Ovary (tissue), 3 donors: ENCODE results near the gene PPM1H.

Experiments used
- EP300 ChIP-seq: sonication (generic); formaldehyde crosslinking; IDR thresholded peaks from one replicate; pipeline ENCODE4 v1.6.1; 2017; ENCODE audit warnings: antibody characterized with exemption
- POLR2A ChIP-seq: fragments of 450-650 bp; IDR thresholded peaks from one replicate; pipeline ENCODE4 v1.6.1; 2017; ENCODE audit warnings: antibody characterized with exemption, mild to moderate bottlenecking, moderate library complexity
- TF ChIP-seq, protein P1 (sequence below), 3 donors: fragments of 450-650 bp in 2 of 3; fragments of 200-600 bp in 1 of 3; IDR thresholded peaks; one replicate each; pipeline versions ENCODE4 v1.5.1 to v1.8.0; 2016 to 2022; ENCODE audit warnings: antibody characterized with exemption in 3 of 3, mild to moderate bottlenecking in 1 of 3
- donor health status: DM: no; HTN: no; CAD: no.

DNA sequence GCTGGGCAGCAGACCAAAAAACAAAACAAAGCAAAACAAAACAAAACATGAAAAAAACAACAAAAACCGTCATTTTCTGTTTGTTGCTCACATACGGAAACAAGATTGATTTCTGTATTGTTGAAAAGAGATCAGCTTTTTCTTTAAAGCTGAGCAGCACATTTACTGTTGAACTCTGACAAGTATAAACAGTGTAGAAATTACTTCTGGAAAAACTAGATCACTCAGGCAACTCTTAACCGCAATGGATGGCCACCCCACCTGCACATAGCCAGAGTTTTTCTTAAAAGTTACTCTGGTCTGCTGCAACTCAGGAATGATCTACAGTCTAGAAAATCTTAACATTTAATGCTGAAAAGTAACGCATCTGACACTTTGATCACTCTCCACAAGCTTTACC lies 80.9 kb downstream of the PPM1H start:
- TF ChIP-seq POLR2A (no peak), EP300 (no peak)
- TF ChIP-seq, protein P1, sequence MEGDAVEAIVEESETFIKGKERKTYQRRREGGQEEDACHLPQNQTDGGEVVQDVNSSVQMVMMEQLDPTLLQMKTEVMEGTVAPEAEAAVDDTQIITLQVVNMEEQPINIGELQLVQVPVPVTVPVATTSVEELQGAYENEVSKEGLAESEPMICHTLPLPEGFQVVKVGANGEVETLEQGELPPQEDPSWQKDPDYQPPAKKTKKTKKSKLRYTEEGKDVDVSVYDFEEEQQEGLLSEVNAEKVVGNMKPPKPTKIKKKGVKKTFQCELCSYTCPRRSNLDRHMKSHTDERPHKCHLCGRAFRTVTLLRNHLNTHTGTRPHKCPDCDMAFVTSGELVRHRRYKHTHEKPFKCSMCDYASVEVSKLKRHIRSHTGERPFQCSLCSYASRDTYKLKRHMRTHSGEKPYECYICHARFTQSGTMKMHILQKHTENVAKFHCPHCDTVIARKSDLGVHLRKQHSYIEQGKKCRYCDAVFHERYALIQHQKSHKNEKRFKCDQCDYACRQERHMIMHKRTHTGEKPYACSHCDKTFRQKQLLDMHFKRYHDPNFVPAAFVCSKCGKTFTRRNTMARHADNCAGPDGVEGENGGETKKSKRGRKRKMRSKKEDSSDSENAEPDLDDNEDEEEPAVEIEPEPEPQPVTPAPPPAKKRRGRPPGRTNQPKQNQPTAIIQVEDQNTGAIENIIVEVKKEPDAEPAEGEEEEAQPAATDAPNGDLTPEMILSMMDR (IDR thresholded peaks at IDR 0.05), result no peak
